SK-N-SH (cell line): ENCODE data around the gene IGDCC3. TPM values are rescaled to one million over a fixed set of nuclear protein-coding genes. Genes with fewer than 3 reads are reported as not detected.

ENCODE experiments used
- CTCF ChIA-PET: fragments of 300-600, 350-600 bp; formaldehyde crosslinking; extraction: SDS; loops from one replicate; lab custom pipeline; 2021; lab: Yijun Ruan, JAX
- POLR2A ChIA-PET: fragments of 350-600 bp; sonication (Branson Sonifier 250); formaldehyde crosslinking; extraction: SDS; loops from one replicate; lab custom pipeline; 2020; ENCODE audit warnings: antibody characterized with exemption, inconsistent platforms; lab: Yijun Ruan, JAX
- DNase-seq: peaks from one replicate; pipeline ENCODE4 v3.0.0; 2012
- H2AFZ ChIP-seq: fragments of 200-600 bp; sonication (generic); 2 replicates; pipeline ENCODE4 v1.8.1; 2016; ENCODE audit warnings: antibody characterized with exemption, mild to moderate bottlenecking, low read depth
- H3F3A ChIP-seq: fragments of 200-600 bp; sonication (generic); replicated peaks from 2 replicates; pipeline ENCODE3; 2016; ENCODE audit warnings: antibody characterized with exemption, mild to moderate bottlenecking; ENCODE audit not compliant: insufficient read depth
- H3K27ac ChIP-seq, 2 experiments: fragments of 200-500 bp in 1 of 2; fragments of 200-600 bp in 1 of 2; sonication (Bioruptor generic) in 1 of 2; sonication (generic), shearing (Covaris generic) in 1 of 2; 2 replicates each; pipeline versions ENCODE4 v1.5.1 to v1.6.1; 2014 to 2016; ENCODE audit warnings: low read depth in 2 of 2, inconsistent platforms in 1 of 2, low read length in 1 of 2, mild to moderate bottlenecking in 1 of 2, mixed read lengths in 1 of 2
- H3K27me3 ChIP-seq: fragments of 200-600 bp; sonication (generic), shearing (Covaris generic); 2 replicates; pipeline ENCODE4 v1.6.1; 2016; ENCODE audit warnings: mixed run types; ENCODE audit not compliant: insufficient read depth
- H3K36me3 ChIP-seq, 2 experiments: fragments of 200-500 bp in 1 of 2; fragments of 200-600 bp in 1 of 2; sonication (Bioruptor generic) in 1 of 2; sonication (generic) in 1 of 2; replicated peaks in 1 of 2; 2 replicates each; pipeline versions ENCODE3 to v1.5.1; 2014 to 2016; ENCODE audit warnings: low read length in 1 of 2, mild to moderate bottlenecking in 1 of 2; ENCODE audit not compliant: insufficient read depth in 2 of 2, control insufficient read depth in 1 of 2
- H3K4me1 ChIP-seq, 2 experiments: fragments of 200-500 bp in 1 of 2; fragments of 200-600 bp in 1 of 2; sonication (Bioruptor generic) in 1 of 2; sonication (generic), shearing (Covaris generic) in 1 of 2; 2 replicates each; pipeline versions ENCODE4 v1.5.1 to v1.6.1; 2014 to 2016; ENCODE audit warnings: low read depth in 1 of 2, low read length in 1 of 2, mixed run types in 1 of 2; ENCODE audit not compliant: insufficient read depth in 2 of 2, control insufficient read depth in 1 of 2
- H3K4me2 ChIP-seq: fragments of 200-600 bp; sonication (generic), shearing (Covaris generic); 2 replicates; pipeline ENCODE4 v1.6.1; 2017; ENCODE audit warnings: mixed run types
- H3K4me3 ChIP-seq, 2 experiments: fragments of 200-500 bp in 1 of 2; fragments of 200-600 bp in 1 of 2; sonication (Bioruptor generic) in 1 of 2; sonication (generic), shearing (Covaris generic) in 1 of 2; 2 replicates each; pipeline versions ENCODE4 v1.5.1 to v1.8.1; 2014 to 2016; ENCODE audit warnings: low read depth in 2 of 2, inconsistent platforms in 1 of 2, low read length in 1 of 2, mild to moderate bottlenecking in 1 of 2, mixed read lengths in 1 of 2, moderate library complexity in 1 of 2
- H3K79me2 ChIP-seq: fragments of 200-600 bp; sonication (generic); 2 replicates; pipeline ENCODE4 v1.8.1; 2017; ENCODE audit warnings: mild to moderate bottlenecking; ENCODE audit not compliant: insufficient read depth
- H3K9ac ChIP-seq: fragments of 200-600 bp; sonication (generic); 2 replicates; pipeline ENCODE4 v1.6.1; 2017; ENCODE audit warnings: mixed run types
- H3K9me2 ChIP-seq: fragments of 200-600 bp; sonication (generic); 2 replicates; pipeline ENCODE4 v1.6.1; 2017; ENCODE audit warnings: mixed run types
- H3K9me3 ChIP-seq: fragments of 200-600 bp; sonication (generic); 2 replicates; pipeline ENCODE4 v1.6.1; 2017; ENCODE audit warnings: mixed run types, mild to moderate bottlenecking, moderate library complexity
- H4K20me1 ChIP-seq: fragments of 200-600 bp; sonication (generic); 2 replicates; pipeline ENCODE4 v1.6.1; 2017; ENCODE audit warnings: mild to moderate bottlenecking, mixed run types; ENCODE audit not compliant: insufficient read depth
- EP300 ChIP-seq, 2 experiments: IDR thresholded peaks; 2 replicates each; pipeline versions ENCODE4 v1.4.0 to v1.6.1; 2012; ENCODE audit warnings: borderline replicate concordance in 1 of 2, low read depth in 1 of 2, low read length in 1 of 2
- EZH2phosphoT487 ChIP-seq: fragments of 200-600 bp; sonication (generic); IDR thresholded peaks from 2 replicates; pipeline ENCODE4 v1.6.1; 2017; ENCODE audit warnings: low read depth, mixed run types, mild to moderate bottlenecking, antibody characterized with exemption, moderate library complexity, borderline replicate concordance
- FOXJ3 ChIP-seq: sonication (generic); formaldehyde crosslinking; IDR thresholded peaks from 2 replicates; pipeline ENCODE4 v1.5.1; 2020; ENCODE audit warnings: mild to moderate bottlenecking, missing genetic modification reagents
- GATA2 ChIP-seq: sonication (generic); formaldehyde crosslinking; IDR thresholded peaks from 2 replicates; pipeline ENCODE4 v1.5.0; 2020; ENCODE audit warnings: mild to moderate bottlenecking, missing genetic modification reagents
- MEF2A ChIP-seq: IDR thresholded peaks from 2 replicates; pipeline ENCODE4 v1.4.0; 2012; ENCODE audit warnings: low read depth, borderline replicate concordance
- MXI1 ChIP-seq: IDR thresholded peaks from 2 replicates; pipeline ENCODE4 v1.6.1; 2012; ENCODE audit warnings: mild to moderate bottlenecking, low read depth, low read length, improper control_type of control experiment
- RCOR1 ChIP-seq: fragments of 150-350 bp; IDR thresholded peaks from 2 replicates; pipeline ENCODE4 v1.6.1; 2017; ENCODE audit warnings: antibody characterized with exemption, low read length
- REST ChIP-seq: IDR thresholded peaks from 2 replicates; pipeline ENCODE4 v1.6.1; 2012; ENCODE audit warnings: mild to moderate bottlenecking, low read depth, low read length, moderate library complexity
- RFX5 ChIP-seq: IDR thresholded peaks from 2 replicates; pipeline ENCODE4 v1.6.1; 2012; ENCODE audit warnings: mild to moderate bottlenecking, improper control_type of control experiment, low read length
- TCF12 ChIP-seq: IDR thresholded peaks from 2 replicates; pipeline ENCODE4 v1.4.0; 2012
- TEAD4 ChIP-seq: IDR thresholded peaks from 2 replicates; pipeline ENCODE4 v1.4.0; 2012; ENCODE audit warnings: mild to moderate bottlenecking, borderline replicate concordance; ENCODE audit not compliant: insufficient read depth
- USF1 ChIP-seq: IDR thresholded peaks from 2 replicates; pipeline ENCODE4 v1.4.0; 2012; ENCODE audit warnings: low read depth, borderline replicate concordance
- USF2 ChIP-seq: fragments of 150-350 bp; IDR thresholded peaks from 2 replicates; pipeline ENCODE4 v1.6.1; 2017; ENCODE audit warnings: antibody characterized with exemption, low read length, low read depth, borderline replicate concordance
- YY1 ChIP-seq: IDR thresholded peaks from 2 replicates; pipeline ENCODE4 v1.4.0; 2012; ENCODE audit warnings: low read depth, mild to moderate bottlenecking
- ZBTB33 ChIP-seq: IDR thresholded peaks from 2 replicates; pipeline ENCODE4 v1.4.0; 2012; ENCODE audit warnings: low read depth, borderline replicate concordance
- WGBS: methylation state at CpG from one replicate; pipeline ENCODE4 v1.1.6; 2017; ENCODE audit warnings: low lambda C conversion rate; 5-methylcytosine and 5-hydroxymethylcytosine counted together
- polyA plus RNA-seq, 3 experiments: library from polyadenylated mRNA; depleted of rRNA; stranded (reverse); fragments of >200 nt; gene quantifications; 2 replicates each; pipeline ENCODE4 v1.2.3, GENCODE V29; 2012

The IGDCC3 gene
- polyA plus RNA-seq, 1 of the 3 experiments (the other 2 are of a cell fraction), result 0.43 TPM

- no peak overlapping the region for H3K27ac ChIP-seq
- H3K79me2 ChIP-seq, result no peaks in the 10 kb centered on the region
- H3K4me1 ChIP-seq, result peaks cover 0 to 39% of the 10 kb centered on the region in 2 experiments; a peak in 1 of 4 replicates
- no peak for TF ChIP-seq TCF12
- no peak for TF ChIP-seq MXI1
- no peak for TF ChIP-seq FOXJ3
- TF ChIP-seq EZH2phosphoT487, result no peak
- TF ChIP-seq TEAD4, result no peak
- no peak for TF ChIP-seq RFX5
- TF ChIP-seq YY1, result no peak
- TF ChIP-seq, all 33 proteins: peak for 0
- H3K4me3 ChIP-seq, result no peak overlapping the region
- no peaks in the 10 kb centered on the region for H4K20me1 ChIP-seq
- H2AFZ ChIP-seq, result no peak overlapping the region
- H3K9me2 ChIP-seq, result no peaks in the 10 kb centered on the region
- H3K36me3 ChIP-seq, result no peaks in the 10 kb centered on the region
- H3F3A ChIP-seq, result no peaks in the 10 kb centered on the region
- H3K9ac ChIP-seq, result no peak overlapping the region
- POLR2A ChIA-PET, result interaction anchor here (0.6 kb wide), 1 partner anchor 35 kb away, joined by 3 read pairs; the partner anchor contains the start of gene RNU5B-1
- DNase-seq, result peak; percentile 5
- no peak overlapping the region for H3K4me2 ChIP-seq
- CTCF ChIA-PET, result interaction anchor here (1.2 to 7.7 kb wide), 4 partner anchors 12 to 61 kb away, joined by 3 to 57 read pairs (median 6); no protein-coding TSS in a partner anchor
- no peaks in the 10 kb centered on the region for H3K27me3 ChIP-seq
- WGBS, result 63% methylated on average over 6 of the region's 6 CpGs
- H3K9me3 ChIP-seq, result no peaks in the 10 kb centered on the region
Observed at GRCh38 chr15:65339416-65339815, 38.4 kb downstream of the IGDCC3 start.

- Histone ChIP-seq H4K20me1 (no peaks in the 10 kb centered on the region), H3K36me3 (no peaks in the 10 kb centered on the region), H3F3A (no peaks in the 10 kb centered on the region), H3K9ac (no peak overlapping the region), H3K79me2 (no peaks in the 10 kb centered on the region), H3K27me3 (no peaks in the 10 kb centered on the region), H3K9me3 (no peaks in the 10 kb centered on the region), H2AFZ (no peak overlapping the region), H3K4me3 (no peak overlapping the region), H3K27ac (no peak overlapping the region), H3K4me2 (no peak overlapping the region), H3K4me1 (peaks cover 0 to 40% of the 10 kb centered on the region in 2 experiments; a peak in 1 of 4 replicates), H3K9me2 (no peaks in the 10 kb centered on the region)
- no peak for DNase-seq
- ChIA-PET CTCF (interaction anchor here (1.3 to 7.7 kb wide), 3 partner anchors 20 to 62 kb away, joined by 5 to 57 read pairs (median 8); no protein-coding TSS in a partner anchor), POLR2A (interaction anchor here (0.6 kb wide), 2 partner anchors 34 to 46 kb away, joined by 3 to 4 read pairs; partner anchors contain the start of gene RNU5B-1)
- WGBS, result 93% methylated on average over 8 of the region's 8 CpGs
- TF ChIP-seq RFX5 (no peak), REST (no peak), RCOR1 (no peak), USF1 (no peak), ZBTB33 (no peak), TEAD4 (no peak), EP300 (IDR thresholded peaks at IDR 0.05; ENCODE audit: borderline replicate concordance in 1 of 2, low read depth in 1 of 2, low read length in 1 of 2) (no peak), USF2 (no peak), EZH2phosphoT487 (no peak), MEF2A (no peak), MXI1 (no peak), GATA2 (CRISPR knock-in tag) (no peak)
Observed at GRCh38 chr15:65338823-65339222, 39.0 kb downstream of the IGDCC3 start.
